Ovary (tissue), 3 donors: Measurements from ENCODE around the gene XAGE3.

ENCODE experiments used
- POLR2A ChIP-seq: fragments of 450-650 bp; IDR thresholded peaks from one replicate; pipeline ENCODE4 v1.6.1; 2017; ENCODE audit warnings: antibody characterized with exemption, mild to moderate bottlenecking, moderate library complexity
- TF ChIP-seq, protein P1 (sequence below), 3 donors: fragments of 450-650 bp in 2 of 3; fragments of 200-600 bp in 1 of 3; IDR thresholded peaks; one replicate each; pipeline versions ENCODE4 v1.5.1 to v1.8.0; 2016 to 2022; ENCODE audit warnings: antibody characterized with exemption in 3 of 3, mild to moderate bottlenecking in 1 of 3
- donor health status: DM: no; HTN: no; CAD: no.

DNA sequence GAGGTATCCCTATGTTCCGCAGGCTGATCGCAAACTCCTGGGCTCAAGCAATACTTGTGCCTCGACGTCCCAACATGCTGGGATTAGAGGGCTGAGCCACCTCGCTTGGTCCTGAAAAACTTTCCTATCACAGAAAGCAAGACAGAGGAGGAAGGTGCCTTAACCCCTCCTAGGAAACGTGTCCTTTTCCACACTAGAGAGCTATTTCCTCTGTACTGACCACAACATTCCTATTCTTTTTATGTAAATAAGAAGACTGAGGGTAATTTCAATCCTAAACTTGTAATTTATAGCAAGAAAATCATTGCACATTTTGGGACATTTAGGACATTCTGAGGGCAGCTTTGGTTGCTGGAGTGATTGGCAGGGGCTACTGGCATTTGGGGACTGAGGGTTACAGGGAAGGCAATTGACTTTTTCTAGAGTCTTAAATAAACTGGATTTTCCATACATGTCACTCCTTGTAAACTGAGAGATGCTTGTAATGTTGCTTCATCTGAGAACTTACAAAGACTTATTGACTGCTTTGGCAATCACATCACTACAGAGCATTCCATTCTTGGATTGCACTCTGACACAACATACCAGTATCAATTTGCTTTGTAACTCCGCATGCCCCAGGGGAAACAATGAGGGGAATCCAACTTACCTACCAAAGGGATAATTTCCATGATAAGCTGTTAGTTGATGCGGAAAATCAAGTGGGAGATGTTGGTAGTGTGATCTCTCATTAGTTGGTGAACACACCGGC is 15.6 kb downstream of the XAGE3 start:
- TF ChIP-seq POLR2A: no peak
- TF ChIP-seq, protein P1, sequence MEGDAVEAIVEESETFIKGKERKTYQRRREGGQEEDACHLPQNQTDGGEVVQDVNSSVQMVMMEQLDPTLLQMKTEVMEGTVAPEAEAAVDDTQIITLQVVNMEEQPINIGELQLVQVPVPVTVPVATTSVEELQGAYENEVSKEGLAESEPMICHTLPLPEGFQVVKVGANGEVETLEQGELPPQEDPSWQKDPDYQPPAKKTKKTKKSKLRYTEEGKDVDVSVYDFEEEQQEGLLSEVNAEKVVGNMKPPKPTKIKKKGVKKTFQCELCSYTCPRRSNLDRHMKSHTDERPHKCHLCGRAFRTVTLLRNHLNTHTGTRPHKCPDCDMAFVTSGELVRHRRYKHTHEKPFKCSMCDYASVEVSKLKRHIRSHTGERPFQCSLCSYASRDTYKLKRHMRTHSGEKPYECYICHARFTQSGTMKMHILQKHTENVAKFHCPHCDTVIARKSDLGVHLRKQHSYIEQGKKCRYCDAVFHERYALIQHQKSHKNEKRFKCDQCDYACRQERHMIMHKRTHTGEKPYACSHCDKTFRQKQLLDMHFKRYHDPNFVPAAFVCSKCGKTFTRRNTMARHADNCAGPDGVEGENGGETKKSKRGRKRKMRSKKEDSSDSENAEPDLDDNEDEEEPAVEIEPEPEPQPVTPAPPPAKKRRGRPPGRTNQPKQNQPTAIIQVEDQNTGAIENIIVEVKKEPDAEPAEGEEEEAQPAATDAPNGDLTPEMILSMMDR (IDR thresholded peaks at IDR 0.05): no peak
